SK-N-SH (cell line): ENCODE results near the gene CDCA8.

Source experiments
- ELF1 ChIP-seq: IDR thresholded peaks from 2 replicates; pipeline ENCODE4 v1.4.0; 2012
- EP300 ChIP-seq, 2 experiments: IDR thresholded peaks; 2 replicates each; pipeline versions ENCODE4 v1.4.0 to v1.6.1; 2012; ENCODE audit warnings: borderline replicate concordance in 1 of 2, low read depth in 1 of 2, low read length in 1 of 2
- FOXM1 ChIP-seq: IDR thresholded peaks from 2 replicates; pipeline ENCODE4 v1.4.0; 2012; ENCODE audit warnings: low read depth, mild to moderate bottlenecking
- JUND ChIP-seq: IDR thresholded peaks from 2 replicates; pipeline ENCODE4 v1.4.0; 2012
- MAX ChIP-seq: IDR thresholded peaks from 2 replicates; pipeline ENCODE4 v1.4.0; 2012; ENCODE audit warnings: low read depth
- MXI1 ChIP-seq: IDR thresholded peaks from 2 replicates; pipeline ENCODE4 v1.6.1; 2012; ENCODE audit warnings: mild to moderate bottlenecking, low read depth, low read length, improper control_type of control experiment
- POLR2AphosphoS5 ChIP-seq: IDR thresholded peaks from 2 replicates; pipeline ENCODE4 v1.6.1; 2012; ENCODE audit warnings: low read depth, low read length
- RAD21 ChIP-seq: IDR thresholded peaks from 2 replicates; pipeline ENCODE4 v1.6.1; 2012; ENCODE audit warnings: mild to moderate bottlenecking, low read length
- RFX5 ChIP-seq: IDR thresholded peaks from 2 replicates; pipeline ENCODE4 v1.6.1; 2012; ENCODE audit warnings: mild to moderate bottlenecking, improper control_type of control experiment, low read length
- SMC3 ChIP-seq: IDR thresholded peaks from 2 replicates; pipeline ENCODE4 v1.6.1; 2012; ENCODE audit warnings: low read depth, low read length, improper control_type of control experiment
- TAF1 ChIP-seq: IDR thresholded peaks from 2 replicates; pipeline ENCODE4 v1.6.1; 2012; ENCODE audit warnings: low read depth, mild to moderate bottlenecking, low read length, moderate library complexity, borderline replicate concordance
- TF ChIP-seq, protein P1 (sequence below): fragments of 200-600 bp; sonication (generic); IDR thresholded peaks from 2 replicates; pipeline ENCODE4 v1.6.1; 2017; ENCODE audit warnings: antibody characterized with exemption, mild to moderate bottlenecking, moderate library complexity
- TF ChIP-seq, protein P2 (sequence below): IDR thresholded peaks from 2 replicates; pipeline ENCODE4 v1.6.1; 2012; ENCODE audit warnings: mild to moderate bottlenecking, low read depth, low read length, moderate library complexity

DNA sequence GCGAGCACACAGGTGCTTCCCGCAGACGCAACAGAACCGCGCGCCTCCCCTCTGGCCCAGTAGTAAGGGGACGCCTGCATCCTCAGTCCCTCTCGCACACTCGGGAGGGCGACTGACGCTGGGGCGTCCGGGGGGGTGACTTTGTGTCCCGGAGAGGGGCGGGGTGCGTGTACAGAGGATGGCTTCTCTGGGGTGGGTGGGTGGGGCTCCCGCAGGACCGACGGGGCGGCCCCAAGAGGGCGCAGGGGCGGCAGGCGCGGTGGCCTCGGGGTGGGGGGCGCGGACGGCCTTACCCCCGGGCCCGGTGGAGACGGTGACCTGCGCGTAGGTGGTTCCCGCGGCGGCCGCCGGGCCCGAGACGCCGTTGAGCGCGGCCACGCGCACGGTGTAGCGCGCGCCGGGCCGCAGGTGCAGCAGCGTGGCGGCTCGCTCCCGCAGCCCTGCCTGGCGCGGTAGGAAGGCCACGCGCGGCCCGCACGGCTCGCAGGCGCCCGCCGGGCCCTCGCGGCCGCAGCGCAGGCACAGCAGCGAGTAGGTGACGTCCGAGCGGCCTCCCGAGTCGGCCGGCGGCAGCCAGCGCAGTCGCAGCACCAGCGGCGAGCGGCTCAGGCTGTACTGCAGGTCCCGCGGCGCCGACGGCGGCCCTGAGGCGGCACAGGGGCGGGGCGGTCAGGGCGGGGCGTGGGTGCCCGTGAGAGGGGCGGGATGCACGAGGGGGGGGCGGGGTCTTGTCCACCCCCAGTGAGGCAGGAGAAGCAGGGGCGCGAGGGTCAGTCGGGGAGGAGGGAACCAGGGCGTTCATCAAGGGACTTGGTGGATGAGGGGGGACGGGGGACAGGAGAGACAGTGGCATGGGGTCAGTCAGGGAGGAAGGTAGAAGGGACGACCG, 60.5 kb downstream of the CDCA8 start:
- no peak for TF ChIP-seq RAD21
- TF ChIP-seq, protein P1, sequence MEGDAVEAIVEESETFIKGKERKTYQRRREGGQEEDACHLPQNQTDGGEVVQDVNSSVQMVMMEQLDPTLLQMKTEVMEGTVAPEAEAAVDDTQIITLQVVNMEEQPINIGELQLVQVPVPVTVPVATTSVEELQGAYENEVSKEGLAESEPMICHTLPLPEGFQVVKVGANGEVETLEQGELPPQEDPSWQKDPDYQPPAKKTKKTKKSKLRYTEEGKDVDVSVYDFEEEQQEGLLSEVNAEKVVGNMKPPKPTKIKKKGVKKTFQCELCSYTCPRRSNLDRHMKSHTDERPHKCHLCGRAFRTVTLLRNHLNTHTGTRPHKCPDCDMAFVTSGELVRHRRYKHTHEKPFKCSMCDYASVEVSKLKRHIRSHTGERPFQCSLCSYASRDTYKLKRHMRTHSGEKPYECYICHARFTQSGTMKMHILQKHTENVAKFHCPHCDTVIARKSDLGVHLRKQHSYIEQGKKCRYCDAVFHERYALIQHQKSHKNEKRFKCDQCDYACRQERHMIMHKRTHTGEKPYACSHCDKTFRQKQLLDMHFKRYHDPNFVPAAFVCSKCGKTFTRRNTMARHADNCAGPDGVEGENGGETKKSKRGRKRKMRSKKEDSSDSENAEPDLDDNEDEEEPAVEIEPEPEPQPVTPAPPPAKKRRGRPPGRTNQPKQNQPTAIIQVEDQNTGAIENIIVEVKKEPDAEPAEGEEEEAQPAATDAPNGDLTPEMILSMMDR = no peak
- TF ChIP-seq, protein P2, sequence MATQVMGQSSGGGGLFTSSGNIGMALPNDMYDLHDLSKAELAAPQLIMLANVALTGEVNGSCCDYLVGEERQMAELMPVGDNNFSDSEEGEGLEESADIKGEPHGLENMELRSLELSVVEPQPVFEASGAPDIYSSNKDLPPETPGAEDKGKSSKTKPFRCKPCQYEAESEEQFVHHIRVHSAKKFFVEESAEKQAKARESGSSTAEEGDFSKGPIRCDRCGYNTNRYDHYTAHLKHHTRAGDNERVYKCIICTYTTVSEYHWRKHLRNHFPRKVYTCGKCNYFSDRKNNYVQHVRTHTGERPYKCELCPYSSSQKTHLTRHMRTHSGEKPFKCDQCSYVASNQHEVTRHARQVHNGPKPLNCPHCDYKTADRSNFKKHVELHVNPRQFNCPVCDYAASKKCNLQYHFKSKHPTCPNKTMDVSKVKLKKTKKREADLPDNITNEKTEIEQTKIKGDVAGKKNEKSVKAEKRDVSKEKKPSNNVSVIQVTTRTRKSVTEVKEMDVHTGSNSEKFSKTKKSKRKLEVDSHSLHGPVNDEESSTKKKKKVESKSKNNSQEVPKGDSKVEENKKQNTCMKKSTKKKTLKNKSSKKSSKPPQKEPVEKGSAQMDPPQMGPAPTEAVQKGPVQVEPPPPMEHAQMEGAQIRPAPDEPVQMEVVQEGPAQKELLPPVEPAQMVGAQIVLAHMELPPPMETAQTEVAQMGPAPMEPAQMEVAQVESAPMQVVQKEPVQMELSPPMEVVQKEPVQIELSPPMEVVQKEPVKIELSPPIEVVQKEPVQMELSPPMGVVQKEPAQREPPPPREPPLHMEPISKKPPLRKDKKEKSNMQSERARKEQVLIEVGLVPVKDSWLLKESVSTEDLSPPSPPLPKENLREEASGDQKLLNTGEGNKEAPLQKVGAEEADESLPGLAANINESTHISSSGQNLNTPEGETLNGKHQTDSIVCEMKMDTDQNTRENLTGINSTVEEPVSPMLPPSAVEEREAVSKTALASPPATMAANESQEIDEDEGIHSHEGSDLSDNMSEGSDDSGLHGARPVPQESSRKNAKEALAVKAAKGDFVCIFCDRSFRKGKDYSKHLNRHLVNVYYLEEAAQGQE = no peak
- no peak for TF ChIP-seq POLR2AphosphoS5
- no peak for TF ChIP-seq MAX
- TF ChIP-seq ELF1 = no peak
- no peak for TF ChIP-seq MXI1
- TF ChIP-seq JUND = no peak
- no peak for TF ChIP-seq SMC3
- TF ChIP-seq TAF1 = no peak
- TF ChIP-seq EP300 (IDR thresholded peaks at IDR 0.05; ENCODE audit: borderline replicate concordance in 1 of 2, low read depth in 1 of 2, low read length in 1 of 2) = no peak
- no peak for TF ChIP-seq RFX5
- TF ChIP-seq FOXM1 = no peak
